RWPE1 (cell line): ENCODE data around the gene CTR9.

Experiments used
- CTCF ChIA-PET: fragments of 350-600 bp; sonication (Branson Sonifier 250); formaldehyde crosslinking; extraction: SDS; loops from one replicate; lab custom pipeline; 2021; lab: Yijun Ruan, JAX
- POLR2A ChIA-PET: fragments of 400-600 bp; formaldehyde crosslinking; extraction: SDS; loops from one replicate; lab custom pipeline; 2020; ENCODE audit warnings: antibody characterized with exemption; ENCODE audit not compliant: low non-redundant PET; lab: Yijun Ruan, JAX
- DNase-seq: peaks from one replicate; pipeline ENCODE4 v3.0.0; 2012; ENCODE audit warnings: low spot score
- H3K27ac ChIP-seq: fragments of 450-650 bp; 2 replicates; pipeline ENCODE4 v1.5.1; 2017
- TF ChIP-seq, protein P1 (sequence below): fragments of 450-650 bp; conservative IDR thresholded peaks from 2 replicates; pipeline ENCODE4 v1.5.1; 2017; ENCODE audit warnings: low read depth, mild to moderate bottlenecking

CTR9 gene

DNA sequence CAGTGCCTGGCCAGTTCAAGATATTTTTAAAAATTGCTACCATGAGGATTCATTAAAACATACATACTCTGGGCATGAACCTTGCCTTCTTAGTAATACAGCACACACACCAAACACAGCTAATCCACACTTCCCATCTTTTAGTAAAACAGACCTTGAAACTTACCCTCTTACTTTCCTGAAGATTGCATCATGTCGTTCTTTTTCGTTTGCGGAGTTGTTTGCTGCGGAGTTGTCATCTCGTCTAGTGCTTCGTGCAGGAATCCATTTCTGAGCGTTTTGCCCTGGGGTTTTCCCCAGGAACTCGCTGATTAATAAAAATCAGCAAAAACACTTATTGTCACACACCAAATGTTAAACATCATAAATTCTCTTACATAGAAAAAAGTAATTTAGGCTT is 54.7 kb downstream of the CTR9 start:
- peak overlapping the region; percentile 56 for H3K27ac ChIP-seq
- DNase-seq: no peak
- TF ChIP-seq, protein P1, sequence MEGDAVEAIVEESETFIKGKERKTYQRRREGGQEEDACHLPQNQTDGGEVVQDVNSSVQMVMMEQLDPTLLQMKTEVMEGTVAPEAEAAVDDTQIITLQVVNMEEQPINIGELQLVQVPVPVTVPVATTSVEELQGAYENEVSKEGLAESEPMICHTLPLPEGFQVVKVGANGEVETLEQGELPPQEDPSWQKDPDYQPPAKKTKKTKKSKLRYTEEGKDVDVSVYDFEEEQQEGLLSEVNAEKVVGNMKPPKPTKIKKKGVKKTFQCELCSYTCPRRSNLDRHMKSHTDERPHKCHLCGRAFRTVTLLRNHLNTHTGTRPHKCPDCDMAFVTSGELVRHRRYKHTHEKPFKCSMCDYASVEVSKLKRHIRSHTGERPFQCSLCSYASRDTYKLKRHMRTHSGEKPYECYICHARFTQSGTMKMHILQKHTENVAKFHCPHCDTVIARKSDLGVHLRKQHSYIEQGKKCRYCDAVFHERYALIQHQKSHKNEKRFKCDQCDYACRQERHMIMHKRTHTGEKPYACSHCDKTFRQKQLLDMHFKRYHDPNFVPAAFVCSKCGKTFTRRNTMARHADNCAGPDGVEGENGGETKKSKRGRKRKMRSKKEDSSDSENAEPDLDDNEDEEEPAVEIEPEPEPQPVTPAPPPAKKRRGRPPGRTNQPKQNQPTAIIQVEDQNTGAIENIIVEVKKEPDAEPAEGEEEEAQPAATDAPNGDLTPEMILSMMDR: no peak
- ChIA-PET POLR2A (no interaction called here), CTCF (interaction anchor here (0.7 kb wide), 1 partner anchor 128 kb away, joined by 3 read pairs; no protein-coding TSS in a partner anchor)

DNA sequence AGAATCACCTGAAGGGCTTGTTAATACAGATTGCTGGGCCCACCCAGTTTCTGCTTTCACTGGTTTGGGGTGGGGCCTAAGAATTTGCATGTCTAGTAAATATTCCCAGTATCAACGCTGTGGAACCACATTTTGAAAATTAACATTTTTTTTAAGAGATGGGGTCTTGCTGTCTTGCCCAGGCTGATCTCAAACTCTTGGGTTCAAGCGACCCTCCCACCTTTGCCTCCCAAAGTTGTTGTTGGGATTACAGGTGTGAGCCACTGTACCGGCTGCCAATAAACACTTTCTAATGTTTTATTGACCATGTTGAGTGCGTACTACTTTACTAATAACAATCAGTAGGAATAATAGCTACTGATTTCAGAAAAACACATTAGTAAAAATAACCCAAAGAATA is 55.2 kb downstream of the CTR9 start:
- CTCF ChIA-PET: interaction anchor here (0.7 kb wide), 1 partner anchor 128 kb away, joined by 3 read pairs; no protein-coding TSS in a partner anchor
- POLR2A ChIA-PET: no interaction called here
- DNase-seq: no peak
- TF ChIP-seq, protein P1: no peak
- H3K27ac ChIP-seq: no peak overlapping the region

DNA sequence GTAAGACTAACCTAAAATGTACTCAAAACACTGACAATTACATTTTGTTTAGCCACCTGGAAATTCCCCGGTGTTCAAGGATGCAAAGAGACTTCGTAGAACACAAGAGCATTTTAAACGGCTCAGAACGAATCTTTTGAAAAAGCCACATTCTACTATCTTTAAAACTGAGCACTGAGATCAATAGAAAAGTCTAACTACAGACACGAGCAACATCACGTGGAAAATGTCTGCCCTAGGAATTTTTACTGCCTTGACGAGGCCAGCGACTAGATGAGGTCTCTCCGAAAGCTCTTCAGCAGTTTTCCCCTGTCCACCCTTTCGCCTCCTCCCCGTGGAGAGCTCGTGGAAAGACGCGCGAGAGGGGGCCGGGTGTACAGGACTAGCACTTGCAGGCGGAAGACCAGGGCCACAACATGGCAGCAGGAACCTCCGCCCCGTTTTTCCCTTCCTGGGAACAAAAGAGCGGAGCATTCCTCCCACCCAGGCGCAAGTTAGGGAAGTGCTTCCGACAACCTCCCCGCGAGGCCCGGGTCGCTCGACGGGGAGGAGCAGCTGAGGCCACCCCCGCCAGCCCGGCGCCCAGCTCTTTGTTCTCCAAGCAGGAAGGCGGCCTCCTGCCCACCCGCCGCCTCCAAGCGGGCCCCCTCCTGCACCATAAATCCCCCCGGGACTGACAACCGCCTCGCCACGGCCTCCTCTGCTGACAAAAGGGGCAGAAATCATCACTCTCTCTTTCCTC is 56.6 kb downstream of the CTR9 start:
- ChIA-PET POLR2A (interaction anchor here (0.6 to 0.7 kb wide), 5 partner anchors 50 to 258 kb away, joined by 3 to 8 read pairs (median 4); partner anchors contain the start of gene ZBED5), CTCF (interaction anchor here (0.8 kb wide), 1 partner anchor 37 kb away, joined by 4 read pairs; no protein-coding TSS in a partner anchor)
- H3K27ac ChIP-seq: peak overlapping the region; percentile 96
- TF ChIP-seq, protein P1: no peak
- peak; percentile 28 for DNase-seq

DNA sequence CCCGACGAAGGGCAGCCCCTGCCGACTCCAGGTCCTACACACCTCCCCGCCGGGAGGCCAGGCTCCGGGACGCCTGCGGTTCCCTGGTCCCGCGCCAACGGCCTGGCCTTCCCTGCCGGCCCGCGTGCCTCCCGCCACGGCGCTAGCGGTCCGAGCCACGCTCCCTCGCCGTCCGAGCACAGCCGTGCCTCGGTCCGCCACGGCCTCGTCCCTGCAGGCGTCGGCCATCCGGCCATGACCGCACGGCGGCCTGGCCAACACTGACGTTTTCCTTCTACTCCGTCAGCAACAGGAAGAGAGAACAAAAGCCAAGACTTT is 57.1 kb downstream of the CTR9 start:
- peak overlapping the region; percentile 96 for H3K27ac ChIP-seq
- TF ChIP-seq, protein P1: no peak
- no peak for DNase-seq
- ChIA-PET CTCF (interaction anchor here (0.7 kb wide), 1 partner anchor 1041 kb away, joined by 3 read pairs; no protein-coding TSS in a partner anchor), POLR2A (interaction anchor here (0.6 to 1.8 kb wide), 11 partner anchors 10 to 258 kb away, joined by 3 to 24 read pairs (median 8); partner anchors contain the start of gene ZBED5)

DNA sequence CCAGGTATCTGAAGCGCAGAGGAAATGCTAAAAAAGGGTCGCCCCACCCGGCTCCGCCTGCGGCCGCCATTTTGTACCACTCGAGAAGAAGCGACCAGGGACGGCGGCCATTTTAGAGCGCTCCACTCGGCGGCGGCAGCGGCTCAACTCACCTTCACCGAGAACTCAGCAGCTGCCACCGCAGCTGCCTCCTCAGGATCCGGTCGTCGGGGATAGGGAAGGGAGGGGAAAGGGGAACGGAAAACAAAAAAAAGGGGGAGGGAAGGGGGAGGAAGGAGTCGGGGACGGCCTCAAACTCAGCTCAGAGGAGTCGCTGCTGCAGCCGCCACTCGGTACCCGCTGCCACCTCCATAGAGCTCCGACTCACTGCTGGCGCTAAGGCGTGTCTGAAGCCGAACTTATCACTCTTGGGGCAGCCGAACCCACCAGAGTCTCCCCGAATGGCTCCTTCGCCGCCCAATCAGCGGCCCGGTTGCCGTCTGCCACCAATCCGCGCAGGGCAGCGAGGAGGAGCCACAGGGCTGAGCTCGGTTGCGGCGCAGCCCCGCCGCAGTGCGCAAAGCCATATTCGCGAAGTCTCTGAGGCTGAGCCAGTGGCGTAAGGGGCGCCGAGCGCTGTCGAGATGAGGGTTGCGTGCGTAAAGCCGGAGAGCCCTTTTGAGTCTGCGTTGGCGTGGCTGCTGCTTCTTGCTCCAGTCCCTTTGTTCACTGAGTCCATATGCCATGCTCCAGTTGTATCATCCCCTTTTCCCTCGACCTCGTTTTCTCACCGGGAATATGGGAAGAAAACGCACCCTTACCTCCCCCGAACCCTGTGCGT is 57.7 kb downstream of the CTR9 start, which contains the start of gene EIF4G2:
Gene EIF4G2 (minus strand): TSS at position 374 of the 820 bp plus-strand sequence.
- H3K27ac ChIP-seq: peak within 1 kb of the TSS; percentile 96
- CTCF ChIA-PET: interaction anchor here (0.6 to 0.8 kb wide), 5 partner anchors 100 to 1041 kb away, joined by 3 read pairs; no protein-coding TSS in a partner anchor
- POLR2A ChIA-PET: interaction anchor here (0.6 to 1.8 kb wide), 15 partner anchors 11 to 397 kb away, joined by 3 to 24 read pairs (median 7); partner anchors contain the start of gene ZBED5
- peak; percentile 99 for DNase-seq
- TF ChIP-seq, protein P1: no peak
